Activated CD4-positive, alpha-beta T cell treated with anti-CD3 and anti-CD28 coated beads for 24 hours (primary cell): ENCODE measurements around the gene PPIP5K1.
"Not testable (repeated sequence)": the region's sequence is repeated elsewhere in the genome, so short reads cannot be mapped to it uniquely, and the experiment has no call there.

Experiments
- DNase-seq, 2 donors: peaks; one replicate each; pipeline ENCODE4 v3.0.0-alpha.2; 2020; ENCODE audit warnings: low read depth in 2 of 2

PPIP5K1 gene

DNA sequence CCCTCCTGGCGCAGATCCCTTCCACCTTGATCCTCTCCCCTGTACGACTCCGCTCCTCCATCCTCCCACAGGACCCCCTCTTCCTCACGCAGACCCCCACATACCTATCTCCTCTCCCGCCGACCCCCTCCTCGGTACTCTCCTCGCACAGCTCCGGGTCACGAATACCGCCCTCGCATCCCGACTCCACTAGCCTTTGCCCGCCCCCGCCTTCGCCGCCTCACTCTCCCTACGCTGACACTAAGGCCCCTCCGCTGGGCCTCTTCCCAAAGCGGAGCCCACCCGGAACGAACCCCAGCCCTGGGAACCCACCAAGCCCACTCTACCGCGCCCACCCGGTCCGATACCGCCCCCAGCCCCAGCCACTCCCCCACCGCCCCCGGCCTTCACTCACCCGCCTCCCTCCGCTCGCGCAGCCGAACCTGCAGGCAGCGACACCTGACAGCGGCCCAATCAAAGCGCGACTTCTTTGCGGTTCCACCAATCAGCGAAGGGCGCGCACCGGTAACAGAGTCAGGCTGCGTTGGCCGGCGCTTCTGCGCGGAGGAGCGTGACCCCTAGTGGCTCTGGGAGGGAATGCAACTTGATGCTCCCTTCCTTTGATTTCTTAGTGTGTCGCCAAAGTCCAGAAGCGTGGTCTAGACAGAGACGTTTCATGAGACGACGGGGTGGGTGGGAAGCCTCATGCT lies at the start of gene PPIP5K1:
TSS of gene PPIP5K1 (minus strand) at position 431 of the 689 bp plus-strand sequence. CDS start 5,704 bp downstream, outside the sequence.
- DNase-seq = not testable (repeated sequence)

DNA sequence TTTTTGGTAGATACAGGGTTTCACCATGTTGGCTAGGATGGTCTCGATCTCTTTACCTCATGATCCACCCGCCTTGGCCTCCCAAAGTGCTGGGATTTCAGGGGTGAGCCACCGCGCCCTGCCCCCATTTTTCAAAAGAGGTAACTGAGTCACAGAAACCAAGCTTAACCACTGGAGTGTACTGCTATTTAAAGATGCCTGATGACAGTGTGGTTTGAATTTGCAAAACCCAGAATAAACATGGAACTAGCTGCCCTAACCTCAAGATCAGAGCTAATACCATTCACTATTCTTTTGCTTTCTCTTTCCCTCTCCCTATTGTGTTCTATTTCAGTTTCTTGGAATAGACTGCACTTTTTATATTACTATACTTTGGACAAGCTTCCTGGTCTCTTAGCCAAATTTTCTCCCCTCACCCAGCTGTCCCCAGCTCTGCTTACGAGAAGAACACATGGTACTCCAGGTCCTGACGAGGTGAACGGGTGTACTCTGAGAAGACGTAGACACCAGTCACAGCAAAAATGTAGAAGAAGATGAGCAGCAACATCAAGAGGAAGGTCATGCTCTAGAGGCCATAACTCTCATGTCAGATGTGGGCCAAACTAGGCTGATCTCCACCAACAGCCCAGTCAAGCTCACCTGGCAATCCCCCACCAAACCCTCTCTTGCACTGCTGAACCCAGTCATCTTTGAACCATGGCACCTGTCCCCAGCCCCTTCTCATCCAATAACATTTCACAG lies 48.6 kb upstream of the PPIP5K1 start:
- DNase-seq = not testable (repeated sequence)

DNA sequence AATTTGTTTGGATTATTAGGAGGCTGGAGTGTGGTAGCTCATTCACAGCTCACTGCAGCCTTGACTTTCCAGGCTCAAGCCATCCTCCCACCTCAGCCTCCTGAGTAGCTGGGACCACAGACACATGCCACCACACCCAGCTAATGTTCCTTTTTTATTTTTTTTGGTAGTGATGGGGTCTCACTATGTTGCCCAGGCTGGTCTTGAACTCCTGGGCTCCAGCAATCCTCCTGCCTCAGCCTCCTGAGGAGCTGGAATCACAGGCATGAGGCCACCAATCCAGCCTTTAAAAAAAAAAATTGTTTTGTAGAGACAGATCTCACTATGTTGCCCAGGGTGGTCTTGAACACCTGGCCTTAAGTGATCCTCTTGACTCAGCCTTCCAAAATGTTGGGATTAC lies 36.9 kb upstream of the PPIP5K1 start:
- not testable (repeated sequence) for DNase-seq

DNA sequence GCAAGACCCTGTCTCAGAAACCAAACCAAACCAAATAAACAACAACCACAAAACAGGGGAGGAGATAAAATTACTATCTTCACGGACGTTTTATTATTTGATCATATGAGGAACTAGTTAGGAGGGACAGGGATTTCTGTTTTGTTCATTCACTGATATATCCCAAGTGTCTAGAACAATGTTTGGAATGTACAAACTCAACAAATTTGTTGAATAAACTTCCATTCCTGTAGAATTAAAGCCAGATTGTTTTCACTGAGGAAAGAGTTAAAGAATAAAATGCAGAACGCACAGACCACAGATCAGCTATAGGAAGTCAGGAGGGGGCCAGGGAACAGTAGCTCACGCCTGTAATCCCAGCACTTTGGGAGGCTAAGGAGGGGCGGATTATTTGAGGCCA lies 35.1 kb upstream of the PPIP5K1 start:
- no peak for DNase-seq

DNA sequence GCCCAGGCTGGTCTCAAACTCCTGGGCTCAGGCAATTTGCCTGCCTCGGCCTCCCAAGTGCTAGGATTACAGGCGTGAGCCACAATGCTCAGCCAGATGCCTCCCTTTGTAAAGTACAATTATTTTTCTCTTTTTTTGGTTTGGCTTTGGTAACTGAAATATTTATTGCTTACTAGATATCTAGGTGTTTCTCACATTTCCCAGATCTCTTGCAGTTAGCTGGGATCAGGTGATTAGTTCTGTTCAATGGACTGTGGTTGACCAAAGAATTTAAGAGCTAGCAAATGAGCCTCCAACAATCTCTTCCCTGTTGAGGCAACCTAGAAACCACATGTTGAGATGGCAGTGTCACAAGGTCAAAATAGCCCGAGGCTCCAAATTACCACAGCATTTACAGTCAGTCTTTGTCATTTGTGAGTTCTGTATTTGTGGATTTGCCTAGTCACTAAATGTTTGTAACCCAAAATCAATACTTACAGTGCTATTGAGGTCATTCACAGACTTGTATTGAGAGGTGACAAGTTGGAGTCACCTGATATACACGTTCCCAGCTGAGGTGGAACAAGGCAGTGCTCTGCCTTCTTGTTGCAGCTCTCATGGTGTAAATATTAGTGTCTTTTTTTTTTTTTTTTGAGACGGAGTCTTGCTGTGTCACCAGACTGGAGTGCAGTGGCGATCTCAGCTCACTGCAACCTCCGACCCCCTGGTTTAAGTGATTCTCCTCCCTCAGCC lies 32.2 kb upstream of the PPIP5K1 start:
- not testable (repeated sequence) for DNase-seq

DNA sequence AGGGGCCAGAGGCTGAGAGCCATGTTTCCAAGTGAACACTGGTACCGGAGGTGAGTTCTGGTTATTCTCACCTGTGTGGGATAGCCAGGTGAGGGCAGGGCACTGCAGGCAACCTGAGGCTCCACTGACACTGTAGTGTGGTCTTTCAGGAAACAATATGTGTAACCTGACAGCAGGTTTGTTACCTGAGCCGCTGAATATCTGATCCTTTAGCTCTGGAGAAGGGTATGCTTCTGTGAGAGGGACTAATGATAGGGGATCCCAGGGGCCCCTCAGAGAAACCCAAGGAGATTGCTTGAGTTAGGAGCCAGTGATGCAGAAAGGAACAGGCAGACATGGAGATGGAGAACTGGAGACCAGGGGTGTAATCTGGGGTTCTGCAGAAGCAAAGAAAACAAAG lies 28.7 kb upstream of the PPIP5K1 start, which contains the start of gene STRC:
TSS of gene STRC (minus strand) at position 101 of the 400 bp plus-strand sequence. CDS start at position 23, 78 bp downstream.
- DNase-seq = not testable (repeated sequence)

DNA sequence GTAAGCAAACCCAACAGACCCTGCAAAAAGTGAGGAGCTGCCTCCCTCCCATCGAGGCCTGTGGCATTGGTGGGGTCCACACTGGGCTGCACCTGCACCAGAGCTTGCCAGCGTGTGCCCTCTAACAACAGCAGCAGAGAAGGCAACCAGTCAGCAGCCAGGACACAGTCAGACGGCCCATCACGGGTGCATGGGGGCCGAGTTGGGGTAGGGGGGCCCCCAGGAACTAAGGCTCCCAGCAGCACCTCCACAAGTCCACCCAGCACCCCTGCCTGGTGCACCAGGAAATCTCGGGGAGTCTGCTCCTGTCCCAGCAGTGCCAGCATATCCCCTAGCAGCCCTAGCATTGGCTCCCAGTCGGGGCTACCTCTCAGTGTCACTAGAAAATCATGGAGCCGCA lies 27.7 kb upstream of the PPIP5K1 start:
- DNase-seq = not testable (repeated sequence)

DNA sequence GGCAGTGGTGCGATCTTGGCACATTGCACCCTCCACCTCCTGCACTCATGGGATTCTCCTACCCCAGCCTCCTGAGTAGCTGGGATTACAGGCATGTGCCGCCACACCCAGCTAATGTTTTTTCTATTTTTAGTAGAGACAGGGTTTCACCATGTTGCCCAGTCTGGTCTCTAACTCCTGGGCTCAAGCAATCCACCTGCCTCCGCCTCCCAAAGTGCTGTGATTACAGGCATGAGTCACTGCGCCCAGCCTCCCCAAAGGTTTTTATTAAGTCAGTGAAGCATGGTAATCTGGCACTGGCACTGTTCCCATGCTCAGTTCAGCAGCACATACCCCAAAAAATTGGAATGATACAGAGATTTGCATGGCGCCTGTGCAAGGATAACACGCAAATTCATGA lies 12.2 kb upstream of the PPIP5K1 start:
- not testable (repeated sequence) for DNase-seq

DNA sequence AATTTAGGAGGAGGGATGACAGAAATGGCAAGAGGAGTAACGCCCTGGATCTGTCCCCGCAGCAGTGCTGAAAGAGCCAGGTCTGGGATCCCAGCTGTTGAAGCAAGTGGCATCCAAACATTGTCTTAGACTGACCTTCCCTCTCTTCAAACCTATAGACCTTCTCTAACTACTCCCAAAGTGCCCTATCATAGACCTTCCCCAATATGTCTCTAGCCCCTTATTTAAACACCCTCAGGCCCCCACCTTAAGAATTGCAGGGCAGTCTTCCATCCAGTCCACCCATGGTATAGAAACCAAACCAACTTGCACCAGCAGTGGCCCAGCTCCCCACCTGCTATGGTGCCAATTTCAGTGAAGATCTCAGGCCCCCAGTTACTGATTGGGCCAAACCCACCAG lies 10.2 kb upstream of the PPIP5K1 start:
- not testable (repeated sequence) for DNase-seq

DNA sequence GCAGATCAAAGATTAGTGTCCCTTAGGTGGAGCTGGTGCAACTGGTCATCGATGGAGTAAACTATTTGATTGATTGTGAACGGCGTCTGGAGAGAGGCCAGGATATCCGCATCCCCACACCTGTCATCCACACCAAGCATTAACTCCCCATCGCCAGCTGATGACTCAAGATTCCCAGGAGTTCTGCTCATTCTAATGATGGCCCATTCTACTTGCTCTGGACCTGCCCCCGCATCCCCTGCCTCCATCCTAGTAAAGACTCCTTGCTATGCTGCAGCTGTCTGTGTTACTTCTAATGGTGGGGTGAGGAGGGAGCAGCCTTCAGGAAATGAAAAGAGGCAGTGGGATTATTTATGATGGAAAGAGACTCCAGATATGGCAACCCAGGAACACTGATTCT lies 9.1 kb upstream of the PPIP5K1 start:
- not testable (repeated sequence) for DNase-seq

DNA sequence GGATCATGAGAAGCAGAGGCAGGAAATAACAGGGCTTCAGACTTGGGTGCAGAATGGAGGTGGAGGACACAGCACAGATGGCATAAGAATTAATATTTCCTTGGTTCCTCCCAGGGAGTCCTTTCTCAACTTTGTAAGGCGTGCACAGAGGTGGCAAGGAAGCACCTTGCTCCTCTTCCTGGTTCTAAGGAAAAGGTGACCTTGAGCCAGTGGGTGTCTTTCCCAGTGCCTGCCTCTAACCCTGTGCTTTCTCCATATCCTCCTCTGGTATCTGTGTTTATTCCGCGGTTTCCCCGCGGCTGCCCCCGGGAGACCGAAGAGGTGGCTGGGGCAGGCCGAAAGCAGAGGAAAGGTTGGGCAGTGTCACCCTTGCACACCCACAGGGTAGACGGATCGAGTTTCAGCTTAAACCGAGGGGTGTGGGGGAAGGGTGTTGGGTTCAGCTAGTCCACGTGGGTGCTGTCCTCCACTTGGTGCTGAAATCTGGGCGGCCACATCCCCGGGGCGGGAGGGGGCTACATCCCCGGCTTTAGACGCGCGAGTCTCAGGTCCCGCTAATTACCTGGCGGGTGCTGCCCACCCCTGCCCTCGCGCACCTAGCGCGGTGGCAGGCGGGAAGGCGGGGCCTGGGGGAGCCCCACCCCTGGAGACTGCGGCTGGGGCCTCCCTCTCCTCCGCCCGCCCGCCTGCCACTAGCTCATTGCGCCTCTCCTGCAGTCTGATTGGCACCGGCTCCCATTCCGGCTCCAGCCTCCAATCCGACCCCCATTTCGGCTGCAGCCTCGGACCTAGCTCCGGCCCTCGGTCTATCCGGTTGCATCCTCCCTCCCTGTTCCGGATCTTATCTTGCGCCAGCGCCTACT lies 3.6 kb upstream of the PPIP5K1 start, which contains the start of gene CKMT1B:
TSS of gene CKMT1B (plus strand) at position 700 of the 863 bp plus-strand sequence. CDS start 192 bp downstream, outside the sequence.
- DNase-seq = not testable (repeated sequence)

DNA sequence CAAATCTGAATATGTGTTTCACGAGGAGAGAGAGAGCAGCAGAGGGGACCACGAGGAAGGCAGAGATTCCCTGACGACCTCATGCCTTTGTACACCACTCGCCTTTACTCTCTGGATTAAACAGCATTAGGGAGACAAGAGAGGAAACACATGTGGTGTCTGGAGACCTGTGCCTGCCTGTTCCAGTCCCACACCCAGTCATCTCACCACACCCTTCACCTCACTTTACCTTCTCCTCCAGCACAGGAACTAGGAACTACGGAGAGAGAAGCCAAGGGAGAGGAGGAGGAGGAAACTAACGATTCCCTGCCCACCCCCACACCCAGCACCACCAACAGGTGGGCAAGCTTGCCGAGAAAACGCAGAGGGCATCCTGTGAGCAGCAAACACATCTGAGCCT lies 2.8 kb upstream of the PPIP5K1 start:
- DNase-seq = not testable (repeated sequence)

DNA sequence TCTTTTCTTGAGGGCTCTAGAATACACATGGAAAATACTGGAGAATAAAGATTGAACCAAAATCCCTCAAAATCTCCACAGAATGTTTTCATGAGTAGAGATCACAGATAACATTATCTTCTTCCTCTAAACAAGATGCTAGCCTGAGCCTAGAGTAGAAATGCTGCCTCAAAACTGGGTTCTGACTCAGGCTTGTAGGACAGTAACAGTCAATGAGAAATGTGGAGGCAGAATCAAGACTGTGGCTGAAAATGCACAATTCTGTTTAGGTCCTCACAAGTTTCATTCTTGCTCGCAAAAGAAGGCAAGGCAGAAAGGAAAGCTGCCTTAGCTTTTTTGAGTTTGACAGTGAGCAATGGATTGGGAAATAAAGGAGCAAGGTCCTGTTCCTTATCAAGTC lies 15.4 kb downstream of the PPIP5K1 start:
- not testable (repeated sequence) for DNase-seq

DNA sequence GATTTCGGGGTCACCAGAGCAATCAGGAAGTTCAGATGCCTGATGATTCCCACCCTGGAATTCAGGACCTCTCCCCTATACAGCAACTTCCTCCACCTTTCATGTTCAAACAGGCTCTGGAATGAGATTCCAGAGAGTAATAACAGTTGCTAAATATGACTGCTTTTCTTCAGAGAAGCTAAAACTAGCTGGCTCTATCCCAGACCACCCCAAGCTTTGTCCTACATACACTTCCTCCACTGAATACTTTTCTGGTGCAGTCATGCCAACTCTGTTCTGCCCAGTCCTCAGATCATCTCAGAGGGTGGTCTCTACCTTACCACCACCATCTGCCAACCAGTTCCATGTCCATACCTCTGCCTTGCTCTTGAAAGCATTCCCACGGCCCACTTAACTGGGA lies 23.4 kb downstream of the PPIP5K1 start:
- not testable (repeated sequence) for DNase-seq

DNA sequence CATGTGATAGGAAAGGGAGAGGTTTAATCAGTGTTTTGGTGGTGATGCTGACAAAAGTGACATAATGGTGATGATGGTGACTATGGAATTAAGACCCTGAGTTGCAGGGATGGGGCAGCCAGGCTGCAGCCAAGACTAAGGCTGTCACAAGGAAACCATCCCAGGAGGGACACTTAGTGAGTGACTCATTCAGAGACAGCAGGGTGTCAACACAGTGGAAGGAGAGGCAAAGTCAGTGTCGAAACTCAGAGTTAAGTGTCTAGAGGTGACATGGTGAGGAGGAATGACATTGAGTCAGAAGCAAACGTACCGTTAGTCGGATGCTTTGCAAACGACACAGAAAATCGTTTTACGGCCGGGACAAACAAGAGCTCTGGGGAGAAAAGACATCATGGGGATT lies 26.2 kb downstream of the PPIP5K1 start:
- DNase-seq = not testable (repeated sequence)

DNA sequence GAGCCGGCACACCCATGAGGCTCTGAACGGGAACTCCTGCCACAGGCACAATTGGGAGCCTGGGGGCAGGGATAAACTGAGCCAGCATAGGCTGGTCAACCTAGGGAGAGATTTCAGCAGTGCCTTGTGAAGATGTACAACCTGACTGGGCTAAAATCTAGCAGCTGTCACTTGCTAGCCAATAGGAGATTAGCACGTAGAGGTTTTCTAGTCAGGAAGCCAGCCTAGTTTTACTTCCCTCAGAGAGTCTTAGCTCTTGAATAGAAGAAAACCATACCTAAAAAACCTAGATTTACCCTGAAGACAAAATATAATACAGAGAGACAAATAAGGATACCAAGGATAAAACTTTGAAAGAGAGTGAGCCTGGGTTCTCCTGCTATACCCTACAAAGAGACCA lies 27.3 kb downstream of the PPIP5K1 start:
- not testable (repeated sequence) for DNase-seq

DNA sequence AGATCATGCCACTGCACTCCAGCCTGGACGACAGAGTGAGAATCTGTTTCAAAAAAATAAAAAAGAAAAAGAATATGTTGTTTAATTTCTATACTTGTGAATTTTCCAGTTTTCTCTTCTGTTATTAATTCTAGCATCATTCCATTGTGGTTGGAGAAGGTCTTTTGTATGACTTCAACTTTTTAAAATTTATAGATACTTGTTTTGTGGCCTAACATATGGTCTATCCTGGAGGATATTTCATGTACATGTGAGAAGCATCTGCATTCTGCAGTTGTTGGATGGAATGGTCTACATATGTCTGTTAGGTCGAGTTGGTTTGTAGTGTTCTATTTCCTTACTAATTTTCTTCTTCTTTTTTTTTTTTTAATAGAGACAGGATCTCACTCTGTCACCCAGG lies 37.0 kb downstream of the PPIP5K1 start:
- DNase-seq = no peak

DNA sequence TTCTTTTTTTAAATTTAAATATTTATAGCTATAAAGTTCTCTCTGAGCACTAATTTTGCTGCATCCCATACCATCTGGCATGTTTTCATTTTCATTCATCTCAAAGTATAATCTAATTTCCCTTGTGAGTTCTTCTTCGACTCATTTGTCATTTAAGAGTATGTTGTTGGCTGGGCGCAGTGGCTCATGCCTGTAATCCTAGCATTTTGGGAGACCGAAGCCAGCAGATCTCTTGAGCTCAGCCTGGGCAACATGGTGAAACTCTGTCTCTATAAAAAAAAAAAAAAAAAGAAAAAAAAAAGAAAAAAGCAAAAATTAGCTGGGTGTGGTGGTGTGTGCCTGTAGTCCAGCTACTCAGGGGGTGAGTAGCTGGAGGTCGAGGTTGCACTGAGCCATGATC lies 37.8 kb downstream of the PPIP5K1 start:
- DNase-seq = no peak

DNA sequence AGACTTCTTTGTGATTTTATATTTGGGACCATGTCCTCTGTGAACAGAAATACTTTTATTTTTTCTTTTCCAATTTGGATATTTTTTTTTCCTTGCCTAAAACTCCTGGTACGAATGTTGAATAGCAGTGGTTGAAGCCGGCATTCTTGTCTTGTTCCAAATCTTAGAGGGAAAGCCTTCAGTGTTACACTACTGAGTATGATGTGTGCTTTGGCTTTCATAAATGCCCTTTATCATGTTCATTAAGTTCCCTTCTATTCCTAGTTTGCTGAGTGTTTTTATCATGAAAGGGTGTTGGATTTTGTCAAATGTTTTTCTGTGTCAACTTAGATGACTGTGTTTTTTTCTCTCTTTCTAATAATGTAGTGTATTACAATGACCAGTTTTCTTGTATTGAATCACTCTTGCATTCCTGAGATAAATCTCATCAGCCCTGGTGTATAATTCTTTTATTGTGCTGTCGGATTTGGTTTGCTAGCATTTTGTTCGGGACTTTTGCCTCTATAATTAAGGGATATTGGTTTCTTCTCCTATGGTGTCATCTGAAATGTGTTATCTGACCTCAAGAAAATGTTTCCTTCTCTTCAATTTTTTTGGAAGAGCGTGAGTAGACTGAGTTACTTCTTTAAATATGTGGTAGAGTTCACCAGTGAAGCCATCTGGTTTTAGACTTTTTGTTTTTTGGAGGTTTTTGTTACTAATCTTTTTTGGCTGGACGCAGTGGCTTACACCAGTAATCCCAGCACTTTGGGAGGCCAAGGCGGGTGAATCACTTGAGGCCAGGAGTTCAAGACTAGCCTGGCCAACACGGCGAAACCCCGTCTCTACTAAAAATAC lies 39.3 kb downstream of the PPIP5K1 start:
- DNase-seq = no peak

DNA sequence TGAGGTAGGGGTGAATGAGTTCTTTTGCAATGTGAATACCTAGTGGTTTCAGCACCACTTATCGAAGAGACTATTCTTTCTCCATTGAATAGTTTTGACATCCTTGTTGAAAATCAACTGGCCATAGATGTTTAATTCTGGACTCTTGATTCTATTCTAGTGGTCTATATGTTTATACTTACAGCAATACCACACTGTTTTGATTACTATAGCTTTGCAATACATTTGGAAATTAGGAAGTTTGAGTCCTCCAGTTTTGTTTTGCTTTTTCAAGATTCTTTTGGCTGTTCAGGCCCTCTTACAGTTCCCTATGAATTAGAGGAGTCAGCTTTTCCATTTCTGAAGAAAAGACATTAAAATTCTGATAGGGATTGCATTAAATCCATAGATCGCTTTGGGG lies 42.5 kb downstream of the PPIP5K1 start:
- no peak for DNase-seq
